Anterior cingulate cortex (tissue), 58 donors: ENCODE data around the gene CNN2.

Experiments used
- DNase-seq, 58 donors: peaks; one replicate each; lab custom pipeline; 2025; lab: John Stamatoyannopoulos, UW

The CNN2 gene

GRCh38 chr19:1073063-1073955, 46.9 kb downstream of the CNN2 start:
- no peak for DNase-seq

- DNase-seq: no peak
These were observed 47.6 kb downstream of the CNN2 start for GRCh38 chr19:1073956-1074517.

DNA sequence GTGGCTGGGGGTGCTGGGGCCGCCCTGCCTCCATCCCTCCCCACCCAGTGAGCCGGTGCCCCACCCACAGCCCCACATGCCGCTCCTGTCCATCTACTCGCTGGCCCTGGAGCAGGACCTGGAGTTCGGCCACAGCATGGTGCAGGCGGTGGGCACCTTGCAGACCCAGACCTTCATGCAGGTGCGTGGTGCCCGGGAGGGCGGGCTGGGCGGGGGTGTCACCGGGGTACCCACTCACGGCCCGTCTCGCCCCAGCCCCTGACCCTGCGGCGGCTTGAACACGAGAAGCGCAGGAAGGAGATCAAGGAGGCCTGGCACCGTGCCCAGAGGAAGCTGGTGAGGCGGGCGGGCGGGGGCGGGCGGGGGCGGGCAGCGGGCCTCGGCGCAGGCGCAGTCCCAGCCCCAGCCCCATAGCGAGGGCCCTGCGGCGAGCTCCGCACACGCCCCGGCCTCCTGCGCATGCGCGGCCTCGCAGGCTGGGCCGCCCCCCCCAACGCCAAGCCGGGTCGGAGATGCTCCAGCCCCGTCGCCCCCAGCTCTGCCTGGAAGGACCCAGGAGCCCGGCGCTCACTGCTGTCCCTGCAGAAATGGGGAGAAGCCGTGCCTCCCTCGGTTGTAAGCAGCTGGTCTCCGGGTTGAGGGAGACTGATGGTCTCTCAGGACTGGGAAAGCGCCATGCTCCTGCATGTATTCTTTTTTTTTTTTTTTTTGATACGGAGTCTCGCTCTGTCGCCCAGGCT, 48.3 kb downstream of the CNN2 start:
- DNase-seq: peak in 55 of 58 donors; percentile 3 to 84 (median 53)

GRCh38 chr19:1076046-1076386, 49.6 kb downstream of the CNN2 start:
- no peak for DNase-seq

DNA sequence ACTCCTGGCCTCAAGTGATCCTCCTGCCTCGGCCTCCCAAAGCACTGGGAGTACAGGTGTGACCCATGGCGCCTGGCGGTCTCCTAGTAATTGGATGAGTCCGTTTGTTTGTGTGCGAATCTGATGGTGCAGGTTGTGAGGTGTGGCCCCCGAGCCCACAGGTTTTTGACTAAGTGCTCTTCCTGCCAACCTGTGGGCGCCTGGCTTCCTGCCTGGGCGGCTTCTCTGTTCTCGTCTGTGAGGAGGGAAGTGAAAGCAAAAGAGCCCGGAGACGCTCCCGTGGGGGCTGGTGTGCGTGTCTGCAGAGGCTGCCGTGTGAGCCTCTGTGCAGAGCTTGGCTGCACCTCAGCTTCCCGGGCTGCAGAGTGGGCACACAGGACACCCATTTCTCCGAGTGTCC, 50.5 kb downstream of the CNN2 start:
- peak in 30 of 58 donors; percentile 3 to 50 (median 22) for DNase-seq

DNA sequence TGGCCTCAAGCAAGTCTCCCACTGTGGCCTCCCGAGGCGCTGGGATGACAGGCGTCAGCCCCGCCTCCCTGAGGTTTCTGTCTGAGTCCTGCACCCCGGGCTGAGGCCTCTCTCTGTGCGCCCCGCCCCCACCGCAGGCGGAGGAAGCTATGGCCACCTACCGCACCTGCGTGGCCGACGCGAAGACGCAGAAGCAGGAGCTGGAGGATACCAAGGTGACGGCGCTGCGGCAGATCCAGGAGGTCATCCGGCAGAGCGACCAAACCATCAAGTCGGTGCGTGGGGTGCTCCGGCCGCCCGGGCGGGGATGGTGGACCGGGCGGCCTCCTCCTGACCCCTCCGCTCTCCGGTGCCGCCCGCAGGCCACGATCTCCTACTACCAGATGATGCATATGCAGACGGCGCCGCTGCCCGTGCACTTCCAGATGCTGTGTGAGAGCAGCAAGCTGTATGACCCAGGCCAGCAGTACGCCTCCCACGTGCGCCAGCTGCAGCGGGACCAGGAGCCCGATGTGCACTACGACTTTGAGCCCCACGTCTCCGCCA, 53.2 kb downstream of the CNN2 start:
- DNase-seq: no peak

DNA sequence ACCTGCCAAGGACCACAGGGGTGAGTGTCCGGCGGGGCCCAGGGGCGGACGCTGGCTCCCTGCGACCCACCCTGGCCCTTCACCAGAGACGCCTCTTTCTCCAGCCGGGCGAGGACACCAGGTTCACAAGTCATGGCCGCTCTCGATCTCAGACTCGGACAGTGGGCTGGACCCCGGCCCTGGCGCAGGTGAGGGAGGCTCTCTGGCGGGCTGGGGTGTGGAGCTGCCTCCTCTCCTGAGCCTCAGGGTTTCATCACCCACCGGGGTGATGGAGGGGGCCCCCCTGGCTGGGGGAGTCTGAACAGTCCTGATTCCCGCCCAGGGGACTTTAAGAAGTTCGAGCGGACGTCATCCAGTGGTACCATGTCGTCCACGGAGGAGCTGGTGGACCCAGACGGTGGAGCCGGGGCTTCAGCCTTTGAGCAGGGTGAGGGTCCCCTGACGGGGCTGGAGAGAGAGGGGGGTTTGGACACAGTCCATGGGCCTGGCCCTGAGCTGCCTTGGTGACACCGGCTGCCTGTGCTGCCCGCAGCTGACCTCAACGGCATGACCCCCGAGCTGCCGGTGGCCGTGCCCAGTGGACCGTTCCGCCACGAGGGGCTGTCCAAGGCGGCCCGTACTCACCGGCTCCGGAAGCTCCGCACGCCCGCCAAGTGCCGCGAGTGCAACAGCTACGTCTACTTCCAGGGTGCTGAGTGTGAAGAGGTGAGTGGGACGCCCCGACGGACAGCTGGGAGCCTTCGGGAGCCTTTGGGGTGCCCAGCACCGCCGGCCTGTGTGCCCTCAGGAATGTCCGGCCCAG, 54.2 kb downstream of the CNN2 start:
- DNase-seq: no peak

DNA sequence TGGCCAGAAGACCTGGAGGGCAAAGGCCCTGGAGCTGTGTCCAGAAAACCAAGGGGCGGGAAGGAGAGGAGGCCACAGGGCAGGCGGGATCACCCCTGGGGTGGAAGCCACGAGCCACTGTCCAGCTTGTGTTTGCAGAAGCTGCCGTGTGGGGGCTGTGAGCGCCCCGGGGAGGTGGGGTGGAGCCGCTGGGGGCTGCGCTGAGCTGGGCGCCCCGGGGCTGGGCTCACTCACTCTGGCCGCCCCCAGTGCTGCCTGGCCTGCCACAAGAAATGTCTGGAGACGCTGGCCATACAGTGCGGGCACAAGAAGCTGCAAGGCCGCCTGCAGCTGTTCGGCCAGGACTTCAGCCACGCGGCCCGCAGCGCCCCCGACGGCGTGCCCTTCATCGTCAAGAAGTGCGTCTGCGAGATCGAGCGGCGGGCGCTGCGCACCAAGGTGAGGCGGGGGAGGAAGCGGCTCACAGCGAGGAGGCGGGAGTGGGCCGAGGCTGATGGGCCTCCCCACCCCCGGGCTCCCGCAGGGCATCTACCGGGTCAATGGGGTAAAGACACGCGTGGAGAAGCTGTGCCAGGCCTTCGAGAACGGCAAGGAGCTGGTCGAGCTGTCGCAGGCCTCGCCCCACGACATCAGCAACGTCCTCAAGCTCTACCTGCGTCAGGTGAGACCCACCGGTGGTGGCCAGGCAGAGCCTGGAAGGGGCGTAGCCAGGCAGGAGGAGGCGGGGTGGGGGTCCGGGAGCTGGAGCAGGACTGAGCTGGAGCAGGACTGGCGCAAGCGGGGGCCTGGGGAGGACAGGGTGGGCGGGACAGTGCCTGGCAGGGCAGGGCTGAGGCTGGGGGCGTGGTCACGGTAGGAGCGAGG, 55.1 kb downstream of the CNN2 start:
- no peak for DNase-seq

DNA sequence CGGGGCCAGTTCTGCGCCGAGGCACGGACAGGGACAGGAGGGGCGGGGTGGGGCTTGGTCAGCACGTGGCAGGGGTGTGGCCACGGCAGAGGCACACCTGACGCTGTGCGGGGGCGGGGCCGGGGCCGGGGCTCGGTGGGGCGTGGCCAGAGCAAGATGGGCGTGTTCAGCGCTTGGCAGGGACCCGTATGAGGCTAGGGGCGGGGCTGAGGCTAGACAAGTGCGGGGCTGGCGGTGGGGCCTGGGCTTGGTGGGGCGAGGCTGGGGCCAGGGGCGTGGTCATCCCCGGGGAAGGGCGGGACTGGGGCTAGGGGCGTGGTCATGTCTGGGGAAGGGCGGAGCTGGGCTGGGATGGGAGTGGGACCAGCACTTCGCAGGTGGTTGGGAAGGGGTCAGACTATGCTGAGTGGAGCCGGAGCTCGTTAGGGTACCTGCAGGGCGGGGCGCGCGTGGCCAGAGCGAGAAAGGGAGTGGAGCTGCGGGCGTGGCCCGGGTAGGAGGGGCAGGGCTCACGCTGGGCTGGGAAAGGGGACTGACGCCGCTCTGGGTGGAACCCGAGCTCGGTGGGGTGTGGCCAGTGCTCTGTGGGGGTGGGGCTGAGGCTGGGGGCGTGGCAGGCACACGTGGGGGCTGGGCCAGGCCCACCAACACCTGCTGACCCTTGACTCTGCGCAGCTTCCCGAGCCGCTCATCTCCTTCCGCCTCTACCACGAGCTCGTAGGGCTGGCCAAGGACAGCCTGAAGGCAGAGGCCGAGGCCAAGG, 55.9 kb downstream of the CNN2 start:
- peak in 1 of 58 donors; percentile 69 for DNase-seq

DNA sequence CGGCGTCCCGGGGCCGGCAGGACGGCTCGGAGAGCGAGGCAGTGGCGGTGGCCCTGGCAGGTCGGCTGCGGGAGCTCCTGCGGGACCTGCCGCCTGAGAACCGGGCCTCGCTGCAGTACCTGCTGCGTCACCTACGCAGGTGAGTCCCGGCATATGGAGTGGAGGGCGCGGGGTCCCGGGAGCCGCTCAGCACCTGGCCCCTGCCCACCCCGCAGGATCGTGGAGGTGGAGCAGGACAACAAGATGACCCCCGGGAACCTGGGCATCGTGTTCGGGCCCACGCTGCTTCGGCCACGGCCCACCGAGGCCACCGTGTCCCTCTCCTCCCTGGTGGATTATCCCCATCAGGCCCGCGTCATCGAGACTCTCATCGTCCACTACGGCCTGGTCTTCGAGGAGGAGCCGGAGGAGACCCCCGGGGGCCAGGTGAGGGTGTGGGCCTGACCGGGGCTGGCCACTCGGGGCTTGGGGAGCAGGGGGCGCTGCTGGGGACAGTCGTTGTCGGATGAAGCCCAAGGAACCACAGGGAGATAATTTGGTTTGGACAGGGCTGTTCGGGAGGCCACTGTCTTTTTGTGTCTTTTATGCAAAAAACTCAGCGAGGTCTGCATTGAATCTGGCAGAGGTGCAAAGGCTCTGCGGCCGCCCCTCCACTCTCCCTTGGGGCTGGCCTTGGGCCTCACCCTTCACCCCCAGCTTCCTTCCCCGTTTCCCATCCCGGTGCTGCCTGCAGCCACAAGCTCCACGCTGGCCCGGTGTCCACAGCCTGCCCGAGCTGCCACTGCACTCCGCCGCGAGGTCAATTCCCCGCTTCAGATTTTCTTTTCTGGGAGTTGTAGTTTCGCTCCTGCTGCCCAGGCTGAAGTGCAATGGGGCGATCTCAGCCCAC, 56.8 kb downstream of the CNN2 start:
- DNase-seq: no peak

DNA sequence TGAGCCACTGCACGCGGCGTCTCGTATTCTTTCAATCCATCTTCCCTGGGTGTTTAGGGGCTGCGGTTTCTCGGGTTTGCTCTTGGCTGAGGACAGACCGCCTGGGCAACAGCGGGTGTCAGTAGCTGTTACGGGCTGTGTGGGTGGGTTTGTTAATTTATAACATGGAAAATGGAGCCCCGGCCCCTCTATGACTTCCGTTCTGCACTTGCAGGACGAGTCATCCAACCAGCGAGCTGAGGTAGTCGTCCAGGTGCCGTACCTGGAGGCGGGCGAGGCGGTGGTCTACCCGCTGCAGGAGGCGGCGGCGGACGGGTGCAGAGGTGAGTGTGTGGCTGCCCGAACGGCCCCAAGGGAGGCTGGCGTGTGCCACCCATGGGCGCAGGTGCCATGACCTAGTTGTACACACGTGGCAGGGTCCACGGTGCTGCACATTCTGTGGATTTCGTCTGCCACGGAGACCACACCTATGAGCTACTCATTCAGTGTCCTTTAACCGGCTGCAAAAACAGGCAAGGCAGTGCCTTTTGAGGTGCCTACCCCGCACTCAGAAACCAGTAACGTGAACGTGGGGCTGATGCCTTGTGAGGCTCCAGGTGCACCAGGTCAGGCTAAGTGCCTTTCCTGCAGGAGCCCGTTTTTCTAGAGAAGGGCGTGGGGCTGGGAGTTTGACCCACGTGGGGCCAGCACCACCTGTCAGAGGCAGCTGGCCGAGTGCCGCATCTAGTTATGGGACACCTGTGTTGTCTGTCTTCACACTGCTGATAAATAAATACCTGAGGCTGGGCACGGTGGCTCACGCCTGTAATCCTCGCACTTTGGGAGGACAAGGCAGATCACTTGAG, 57.8 kb downstream of the CNN2 start:
- DNase-seq: no peak

DNA sequence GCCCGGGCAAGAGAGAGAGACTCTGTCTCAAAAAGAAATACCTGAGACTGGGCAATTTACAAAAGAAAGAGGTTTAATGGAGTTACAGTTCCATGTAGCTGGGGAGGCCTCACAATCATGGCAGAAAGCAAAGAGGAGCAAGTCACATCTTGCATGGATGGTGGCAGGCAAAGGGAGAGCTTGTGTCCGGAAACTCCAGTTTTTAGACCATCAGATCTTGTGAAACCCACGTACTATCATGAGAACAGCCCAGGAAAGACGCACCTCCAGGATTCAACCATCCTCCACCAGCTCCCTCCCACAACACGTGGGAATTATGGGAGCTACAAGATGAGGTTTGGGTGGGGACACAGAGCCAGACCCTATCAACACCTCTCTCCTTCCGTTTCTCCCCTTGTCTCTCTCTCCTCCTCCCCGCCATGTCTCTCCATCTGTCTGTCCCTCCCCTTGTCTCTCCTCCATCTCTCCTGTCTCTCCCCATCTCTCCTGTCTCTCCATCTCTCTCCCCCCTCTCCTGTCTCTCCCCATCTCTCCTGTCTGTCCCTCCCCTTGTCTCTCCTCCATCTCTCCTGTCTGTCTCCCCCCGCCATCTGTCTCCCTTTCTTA, 58.7 kb downstream of the CNN2 start:
- DNase-seq: no peak

DNA sequence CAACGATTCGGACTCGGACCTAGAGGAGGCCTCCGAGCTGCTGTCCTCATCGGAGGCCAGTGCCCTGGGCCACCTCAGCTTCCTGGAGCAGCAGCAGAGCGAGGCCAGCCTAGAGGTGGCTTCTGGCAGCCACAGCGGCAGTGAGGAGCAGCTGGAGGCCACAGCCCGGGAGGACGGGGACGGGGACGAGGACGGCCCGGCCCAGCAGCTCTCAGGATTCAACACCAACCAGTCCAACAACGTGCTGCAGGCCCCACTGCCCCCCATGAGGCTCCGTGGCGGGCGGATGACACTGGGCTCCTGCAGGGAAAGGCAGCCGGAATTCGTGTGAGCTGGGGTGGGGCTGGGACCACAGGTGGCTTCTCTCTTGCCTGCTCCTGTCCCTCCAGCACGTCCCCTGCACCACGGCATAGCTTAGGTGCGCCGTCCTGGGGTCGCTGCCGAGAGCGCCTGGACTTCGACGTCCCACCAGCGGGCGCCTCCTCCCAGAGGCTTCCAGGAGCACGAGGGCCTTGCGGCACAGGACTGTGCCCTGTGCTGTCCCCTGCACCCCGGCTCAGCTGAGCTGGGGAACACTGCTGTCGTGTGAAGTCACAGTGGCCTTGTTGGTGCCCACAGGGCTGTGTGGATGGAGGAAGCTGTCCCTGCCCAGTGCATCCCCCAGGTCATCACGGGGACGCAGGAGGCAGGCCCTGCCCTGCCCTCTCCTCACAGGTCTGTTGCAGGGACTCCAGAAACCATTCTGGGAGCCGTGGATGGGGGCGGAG, 59.5 kb downstream of the CNN2 start:
- no peak for DNase-seq

GRCh38 chr19:1086613-1087012, 60.2 kb downstream of the CNN2 start:
- DNase-seq: no peak

- DNase-seq: peak in 20 of 58 donors; percentile 7 to 66 (median 31)
These were observed 61.5 kb downstream of the CNN2 start for GRCh38 chr19:1087813-1088415.
